K562 (cell line): Measurements from ENCODE around the gene APEX1. TPM values are rescaled to one million over a fixed set of nuclear protein-coding genes. Genes with fewer than 3 reads are reported as not detected.
A peak's percentile ranks its signal among the peaks of the same experiment; 100 is the strongest.

Experiments used
- ATAC-seq: fragments of 200-7000 bp; cut with Tn5 transposase; 3 replicates; pipeline ENCODE4 v1.9.1; 2020; ENCODE audit warnings: moderate library complexity
- BruUV-seq: library from RNA; stranded (reverse); fragments of 400-500 nt; replicated peaks from 2 replicates; lab custom pipeline; 2021; lab: Mats Ljungman, UMichigan
- CTCF ChIA-PET: fragments of 300-600 bp; formaldehyde crosslinking; extraction: SDS; loops from one replicate; lab custom pipeline; 2021; ENCODE audit warnings: low intra/inter-chr PET ratio; lab: Yijun Ruan, JAX
- POLR2A ChIA-PET: fragments of 300-600, 350-650 bp; sonication (Branson Sonifier 250); formaldehyde crosslinking; extraction: SDS; loops from one replicate; lab custom pipeline; 2021; ENCODE audit warnings: antibody characterized with exemption, inconsistent platforms; lab: Yijun Ruan, JAX
- DNase-seq, 4 experiments: peaks; one replicate each; pipeline versions ENCODE4 v3.0.0 to v3.0.0-alpha.2; 2011 to 2018; ENCODE audit warnings: low spot score in 3 of 4, mixed read lengths in 3 of 4; ENCODE audit errors: extremely low read depth in 1 of 4
- FAIRE-seq: peaks from 2 replicates; lab custom pipeline; 2011; peaks lifted over from hg19 to GRCh38; lab: Jason Lieb, UNC
- H2AFZ ChIP-seq: 2 replicates; pipeline ENCODE4 v1.6.0; 2011; ENCODE audit warnings: low read depth, low read length, control low read depth, inconsistent platforms
- H3K27ac ChIP-seq: fragments of 200-600 bp; 3 replicates; pipeline ENCODE4 v1.8.0; 2011; ENCODE audit warnings: low read depth, mild to moderate bottlenecking, control low read depth, inconsistent platforms, low read length, moderate library complexity, mixed read lengths; ENCODE audit errors: extremely low read depth
- H3K27me3 ChIP-seq, 2 experiments: fragments of 300-600 bp in 1 of 2; 2 replicates in 1 of 2; 3 replicates in 1 of 2; pipeline versions ENCODE4 v1.6.0 to v1.8.0; 2011; ENCODE audit warnings: inconsistent platforms in 2 of 2, low read length in 2 of 2, mild to moderate bottlenecking in 1 of 2, mixed read lengths in 1 of 2, moderate library complexity in 1 of 2; ENCODE audit not compliant: control insufficient read depth in 2 of 2, insufficient read depth in 2 of 2
- H3K36me3 ChIP-seq: fragments of 300-600 bp; 3 replicates; pipeline ENCODE4 v1.8.0; 2011; ENCODE audit warnings: mild to moderate bottlenecking, low read length, inconsistent platforms; ENCODE audit not compliant: control insufficient read depth, insufficient read depth
- H3K4me1 ChIP-seq, 2 experiments: fragments of 200-600 bp in 1 of 2; replicated peaks in 1 of 2; 2 replicates in 1 of 2; 3 replicates in 1 of 2; pipeline versions ENCODE4 v1.5.1 to v1.8.0; 2011; ENCODE audit warnings: inconsistent platforms in 2 of 2, low read length in 2 of 2, mild to moderate bottlenecking in 1 of 2, mixed read lengths in 1 of 2, moderate library complexity in 1 of 2; ENCODE audit not compliant: control insufficient read depth in 2 of 2, insufficient read depth in 2 of 2
- H3K4me2 ChIP-seq: 2 replicates; pipeline ENCODE4 v1.6.1; 2011; ENCODE audit warnings: low read length, control low read depth, inconsistent platforms, mixed read lengths; ENCODE audit not compliant: insufficient read depth
- H3K4me3 ChIP-seq: fragments of 200-600 bp; sonication (generic), shearing (Covaris generic); 2 replicates; pipeline ENCODE4 v1.5.1; 2016; ENCODE audit warnings: control low read depth, inconsistent platforms
- H3K79me2 ChIP-seq: fragments of 200-600 bp; 3 replicates; pipeline ENCODE4 v1.8.0; 2011; ENCODE audit warnings: low read length, inconsistent platforms; ENCODE audit not compliant: control insufficient read depth, insufficient read depth
- H3K9ac ChIP-seq, 2 experiments: 2 replicates each; pipeline versions ENCODE4 v1.6.0 to v1.6.1; 2011; ENCODE audit warnings: low read depth in 2 of 2, low read length in 2 of 2, control low read depth in 1 of 2, inconsistent platforms in 1 of 2, mild to moderate bottlenecking in 1 of 2, mixed read lengths in 1 of 2; ENCODE audit not compliant: insufficient read depth in 1 of 2
- H3K9me1 ChIP-seq: one replicate; pipeline ENCODE4 v1.6.0; 2011; ENCODE audit warnings: inconsistent platforms, mild to moderate bottlenecking, low read length, moderate library complexity; ENCODE audit not compliant: control insufficient read depth, insufficient read depth
- H3K9me3 ChIP-seq: replicated peaks from 2 replicates; pipeline ENCODE4 v1.5.1; 2011; ENCODE audit warnings: low read depth, low read length, inconsistent platforms; ENCODE audit not compliant: control insufficient read depth, insufficient read depth
- H4K20me1 ChIP-seq: replicated peaks from 2 replicates; pipeline ENCODE4 v1.6.1; 2011; ENCODE audit warnings: low read length, inconsistent platforms, mixed read lengths; ENCODE audit not compliant: control insufficient read depth, insufficient read depth
- CBX1 ChIP-seq: sonication (generic); IDR thresholded peaks from 2 replicates; pipeline ENCODE4 v1.6.1; 2016; ENCODE audit warnings: antibody characterized with exemption, low read depth, mild to moderate bottlenecking
- FOXM1 ChIP-seq, 2 experiments: fragments of 450-650 bp in 1 of 2; sonication (generic) in 1 of 2; formaldehyde crosslinking in 1 of 2; IDR thresholded peaks; 2 replicates each; pipeline versions ENCODE4 v1.6.1 to v1.9.0; 2017 to 2022; ENCODE audit warnings: low read depth in 2 of 2, mild to moderate bottlenecking in 2 of 2, missing genetic modification reagents in 1 of 2, moderate library complexity in 1 of 2
- MAFG ChIP-seq: fragments of 450-650 bp; conservative IDR thresholded peaks from 2 replicates; pipeline ENCODE4 v1.6.1; 2016; ENCODE audit warnings: missing genetic modification characterization, missing compliant biosample characterization
- NFATC3 ChIP-seq: fragments of 450-650 bp; IDR thresholded peaks from 2 replicates; pipeline ENCODE4 v1.6.1; 2017; ENCODE audit warnings: mild to moderate bottlenecking
- NFIC ChIP-seq: fragments of 450-650 bp; IDR thresholded peaks from 2 replicates; pipeline ENCODE4 v1.6.1; 2017; ENCODE audit warnings: mild to moderate bottlenecking, inconsistent platforms
- TFAM ChIP-seq: fragments of 250-450 bp; sonication (Bioruptor Pico); conservative IDR thresholded peaks from 2 replicates; pipeline ENCODE4 v1.5.0; 2021; ENCODE audit warnings: mild to moderate bottlenecking, moderate library complexity
- ZNF316 ChIP-seq: fragments of 450-650 bp; IDR thresholded peaks from 2 replicates; pipeline ENCODE4 v1.6.1; 2016
- ZNF408 ChIP-seq: fragments of 250-450 bp; sonication (Bioruptor Pico); IDR thresholded peaks from 2 replicates; pipeline ENCODE4 v1.4.0; 2020; ENCODE audit warnings: low read depth, mild to moderate bottlenecking, moderate library complexity
- ZNF668 ChIP-seq: fragments of 250-450 bp; sonication (Bioruptor Pico); IDR thresholded peaks from 2 replicates; pipeline ENCODE4 v1.8.0; 2022; ENCODE audit warnings: mild to moderate bottlenecking, inconsistent platforms
- WGBS: fragments of 100-300 bp; shearing (Covaris generic); methylation state at CpG from one replicate; pipeline ENCODE4 v1.1.6; 2016; ENCODE audit warnings: low coverage, mixed read lengths; ENCODE audit not compliant: insufficient coverage; ENCODE audit errors: missing lambda C conversion rate; 5-methylcytosine and 5-hydroxymethylcytosine counted together
- in situ Hi-C: fragments of 300-500 bp; cut with MboI; formaldehyde crosslinking; loops from 4 replicates; pipeline ENCODE4 v1.15.0; 2018; ENCODE audit warnings: inconsistent platforms, mixed read lengths
- intact Hi-C: fragments of 100-400 bp; cut with micrococcal nuclease; formaldehyde crosslinking; loops from 2 replicates; pipeline ENCODE4 v1.14.2; 2022
- polyA plus RNA-seq, 8 experiments: library from polyadenylated mRNA; depleted of rRNA in 4 of 8; stranded (reverse) in 5 of 8; unstranded in 3 of 8; fragments of >200 nt; fragmentation: Nextera tagmentation in 2 of 8; fragmentation: Illumina TruSeq in 1 of 8; extraction: Ambion mirVana in 2 of 8; extraction: Trizol in 1 of 8; gene quantifications; 2 replicates each; pipeline versions ENCODE4 v1.2.1 to v1.2.3, GENCODE V29; 2011 to 2014; ENCODE audit warnings: inconsistent platforms in 1 of 8, missing spikeins in 1 of 8
- total RNA-seq, 7 experiments: library from RNA; depleted of rRNA in 6 of 7; stranded (reverse); fragments of >200 nt in 6 of 7; fragmentation: Illumina TruSeq in 2 of 7; extraction: Trizol in 2 of 7; gene quantifications; 2 replicates each; pipeline versions ENCODE4 v1.2.1 to v1.2.3, GENCODE V29; 2011 to 2021; ENCODE audit warnings: low replicate concordance in 1 of 7

APEX1 gene
- total and polyA plus RNA-seq, 9 of the 15 experiments (the other 6 are each of a cell fraction or from before 2014, with no cell fraction given): 50.2 to 274 (median 158) TPM

- TF ChIP-seq FOXM1 (IDR thresholded peaks at IDR 0.05; ENCODE audit: low read depth) (no peak), FOXM1 (CRISPR knock-in tag; IDR thresholded peaks at IDR 0.05; ENCODE audit: low read depth) (no peak), NFATC3 (no peak), CBX1 (no peak), ZNF668 (CRISPR knock-in tag) (no peak), TFAM (CRISPR knock-in tag) (no peak)
These were observed 44.9 kb downstream of the APEX1 start (continued) for GRCh38 chr14:20499881-20500280.

- ChIA-PET POLR2A (no interaction called here), CTCF (no interaction called here)
- DNase-seq: no peak
- TF ChIP-seq ZNF408 (CRISPR knock-in tag) (no peak), ZNF316 (peak; percentile 13; the same call in 1 of the 2 replicates), MAFG (tag) (0 out of 2 replicates have a peak, but pooled peaks have one; percentile 21), NFIC (0 out of 2 replicates have a peak, but pooled peaks have one; percentile 9)
- Histone ChIP-seq H3K9me1 (no peaks in the 10 kb centered on the region), H3K36me3 (no peaks in the 10 kb centered on the region), H3K4me1 (peaks cover 0 to 5% of the 10 kb centered on the region in 2 experiments; a peak in 2 of 5 replicates), H3K27me3 (no peaks in the 10 kb centered on the region), H3K79me2 (no peaks in the 10 kb centered on the region), H3K9me3 (no peaks in the 10 kb centered on the region), H2AFZ (no peak overlapping the region), H4K20me1 (no peaks in the 10 kb centered on the region), H3K9ac (no peak overlapping the region), H3K27ac (no peak overlapping the region), H3K4me3 (no peak overlapping the region), H3K4me2 (no peak overlapping the region)
- in situ Hi-C loops (no loop called here), intact Hi-C loops (no loop called here)
- 94% methylated on average over 2 of the region's 2 CpGs for WGBS
- no TSS peak for BruUV-seq
- no peak for ATAC-seq
- FAIRE-seq: no peak
These were observed 46.3 kb downstream of the APEX1 start for GRCh38 chr14:20501346-20501745.
